Measurements from ENCODE around the gene ZP4.
"Not testable (repeated sequence)": the region's sequence is repeated elsewhere in the genome, so short reads cannot be mapped to it uniquely, and the experiment has no call there.

The ZP4 gene

GRCh38 chr1:237873487-237874211 is 17.1 kb downstream of the ZP4 start:
- DNase-seq, result no peak

- no peak for DNase-seq
Observed at GRCh38 chr1:237868817-237869600, 21.7 kb downstream of the ZP4 start.

GRCh38 chr1:237867380-237867888 is 23.3 kb downstream of the ZP4 start:
- no peak for DNase-seq

GRCh38 chr1:237864338-237865244 is 26.1 kb downstream of the ZP4 start:
- DNase-seq, result no peak

GRCh38 chr1:237863234-237863633 is 27.5 kb downstream of the ZP4 start:
- no peak for DNase-seq

GRCh38 chr1:237861944-237862343 is 28.8 kb downstream of the ZP4 start:
- DNase-seq, result no peak

GRCh38 chr1:237858992-237859391 is 31.7 kb downstream of the ZP4 start:
- DNase-seq, result no peak

GRCh38 chr1:237857455-237857854 is 33.3 kb downstream of the ZP4 start:
- DNase-seq, result no peak

GRCh38 chr1:237852342-237852741 is 38.4 kb downstream of the ZP4 start:
- DNase-seq, result no peak

- no peak for DNase-seq
Observed at GRCh38 chr1:237851210-237851845, 39.4 kb downstream of the ZP4 start.

- DNase-seq, result not testable (repeated sequence)
Observed at GRCh38 chr1:237843516-237843915, 47.2 kb downstream of the ZP4 start.

GRCh38 chr1:237841485-237841884 is 49.2 kb downstream of the ZP4 start:
- DNase-seq, result no peak

GRCh38 chr1:237838904-237839534 is 51.7 kb downstream of the ZP4 start:
- DNase-seq, result no peak

GRCh38 chr1:237838320-237838719 is 52.4 kb downstream of the ZP4 start:
- no peak for DNase-seq

GRCh38 chr1:237834461-237834860 is 56.3 kb downstream of the ZP4 start:
- no peak for DNase-seq

- no peak for DNase-seq
Observed at GRCh38 chr1:237834048-237834447, 56.7 kb downstream of the ZP4 start.

- DNase-seq, result no peak
Observed at GRCh38 chr1:237832858-237833257, 57.9 kb downstream of the ZP4 start.
